A673 (cell line): ENCODE measurements around the gene ZNF681.

Experiments
- EZH2 ChIP-seq: fragments of 200-600 bp; sonication (generic); IDR thresholded peaks from 2 replicates; pipeline ENCODE4 v1.6.1; 2017; ENCODE audit warnings: borderline replicate concordance, low read depth, mild to moderate bottlenecking, mixed read lengths, antibody characterized with exemption, low read length; ENCODE audit not compliant: poor library complexity, severe bottlenecking
- TF ChIP-seq, protein P1 (sequence below): fragments of 300-800, 200-600 bp; sonication (generic); conservative IDR thresholded peaks from 2 replicates; pipeline ENCODE4 v1.5.1; 2017; ENCODE audit warnings: low read depth, mild to moderate bottlenecking, antibody characterized with exemption, low read length, moderate library complexity, mixed read lengths

DNA sequence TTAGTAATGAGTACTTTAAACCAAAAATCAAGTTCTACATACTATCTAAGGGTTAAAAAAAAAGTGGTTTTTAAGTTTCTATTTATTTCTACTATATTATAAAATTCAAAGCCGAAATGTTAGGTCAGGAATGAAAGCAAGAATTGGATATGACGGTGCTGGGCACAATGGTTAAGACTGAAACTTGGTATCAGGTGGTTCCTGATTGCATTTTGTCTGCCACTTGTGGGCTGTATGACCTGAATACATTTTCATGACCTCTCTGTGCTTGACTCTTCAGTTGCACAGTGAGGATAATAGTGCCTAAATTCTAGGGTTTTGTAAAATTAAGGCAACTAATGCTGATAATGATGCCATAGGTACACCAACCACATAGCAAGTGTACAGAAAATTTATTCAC is 49.3 kb downstream of the ZNF681 start:
- TF ChIP-seq, protein P1, sequence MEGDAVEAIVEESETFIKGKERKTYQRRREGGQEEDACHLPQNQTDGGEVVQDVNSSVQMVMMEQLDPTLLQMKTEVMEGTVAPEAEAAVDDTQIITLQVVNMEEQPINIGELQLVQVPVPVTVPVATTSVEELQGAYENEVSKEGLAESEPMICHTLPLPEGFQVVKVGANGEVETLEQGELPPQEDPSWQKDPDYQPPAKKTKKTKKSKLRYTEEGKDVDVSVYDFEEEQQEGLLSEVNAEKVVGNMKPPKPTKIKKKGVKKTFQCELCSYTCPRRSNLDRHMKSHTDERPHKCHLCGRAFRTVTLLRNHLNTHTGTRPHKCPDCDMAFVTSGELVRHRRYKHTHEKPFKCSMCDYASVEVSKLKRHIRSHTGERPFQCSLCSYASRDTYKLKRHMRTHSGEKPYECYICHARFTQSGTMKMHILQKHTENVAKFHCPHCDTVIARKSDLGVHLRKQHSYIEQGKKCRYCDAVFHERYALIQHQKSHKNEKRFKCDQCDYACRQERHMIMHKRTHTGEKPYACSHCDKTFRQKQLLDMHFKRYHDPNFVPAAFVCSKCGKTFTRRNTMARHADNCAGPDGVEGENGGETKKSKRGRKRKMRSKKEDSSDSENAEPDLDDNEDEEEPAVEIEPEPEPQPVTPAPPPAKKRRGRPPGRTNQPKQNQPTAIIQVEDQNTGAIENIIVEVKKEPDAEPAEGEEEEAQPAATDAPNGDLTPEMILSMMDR: no peak
- TF ChIP-seq EZH2: no peak
